ENCODE results near the gene KRT17.

- TF ChIP-seq CTCF (optimal IDR thresholded peaks at IDR 0.05 in 1 of 3, IDR thresholded peaks at IDR 0.05 in 1 of 3, conservative IDR thresholded peaks at IDR 0.05 in 1 of 3; ENCODE audit: extremely low read depth in 1 of 3, insufficient read depth in 2 of 3, low read length in 3 of 3) = no peak
- TF ChIP-seq EZH2 (IDR thresholded peaks at IDR 0.05; ENCODE audit: low read length) = no peak
These were observed 41.9 kb upstream of the KRT17 start for GRCh38 chr17:41666237-41666641.

Data from keratinocyte (primary cell).